HG02571 (cell line): ENCODE results near the gene TOMM40L.
"Not testable (repeated sequence)": the region's sequence is repeated elsewhere in the genome, so short reads cannot be mapped to it uniquely, and the experiment has no call there.

Source experiments
- ATAC-seq: cut with Tn5 transposase; IDR thresholded peaks from one replicate; pipeline ENCODE4 v1.9.1; 2021; ENCODE audit warnings: mild to moderate bottlenecking, moderate library complexity; ENCODE audit not compliant: unreplicated experiment

TOMM40L gene

GRCh38 chr1:161219078-161219892, 6.6 kb upstream of the TOMM40L start:
- no peak for ATAC-seq

- no peak for ATAC-seq
Measured at GRCh38 chr1:161220002-161220401, 5.9 kb upstream of the TOMM40L start.

- no peak for ATAC-seq
Measured at GRCh38 chr1:161222175-161223019, 3.5 kb upstream of the TOMM40L start.

GRCh38 chr1:161223805-161224694, 1.8 kb upstream of the TOMM40L start:
- no peak for ATAC-seq

- ATAC-seq: not testable (repeated sequence)
Measured at GRCh38 chr1:161224695-161225087, 1.2 kb upstream of the TOMM40L start.

- no peak for ATAC-seq
Measured at GRCh38 chr1:161225178-161225533, 704 bp upstream of the TOMM40L start.

GRCh38 chr1:161226320-161226711, 456 bp downstream of the TOMM40L start:
- no peak for ATAC-seq

GRCh38 chr1:161226759-161227158, 899 bp downstream of the TOMM40L start:
- no peak for ATAC-seq

- ATAC-seq: no peak
Measured at GRCh38 chr1:161227196-161227871, 1.5 kb downstream of the TOMM40L start.

GRCh38 chr1:161228032-161228431, 2.2 kb downstream of the TOMM40L start:
- no peak for ATAC-seq

GRCh38 chr1:161229896-161230295, 4.0 kb downstream of the TOMM40L start:
- ATAC-seq: no peak

GRCh38 chr1:161230762-161231161, 4.9 kb downstream of the TOMM40L start:
- ATAC-seq: no peak

GRCh38 chr1:161233102-161233501, 7.2 kb downstream of the TOMM40L start:
- ATAC-seq: no peak

GRCh38 chr1:161235957-161236775, 10.3 kb downstream of the TOMM40L start:
- no peak for ATAC-seq

- ATAC-seq: no peak
Measured at GRCh38 chr1:161238039-161238473, 12.2 kb downstream of the TOMM40L start, which contains the start of gene NR1I3. Gene NR1I3 (minus strand): TSS chr1:161238203. CDS start chr1:161236565, 1,638 bp downstream.

GRCh38 chr1:161241682-161242081, 15.8 kb downstream of the TOMM40L start:
- ATAC-seq: no peak

GRCh38 chr1:161242313-161242712, 16.5 kb downstream of the TOMM40L start:
- ATAC-seq: no peak

GRCh38 chr1:161244888-161245287, 19.0 kb downstream of the TOMM40L start:
- ATAC-seq: no peak

- ATAC-seq: not testable (repeated sequence)
Measured at GRCh38 chr1:161250100-161250499, 24.2 kb downstream of the TOMM40L start.
